GM12891 (cell line): ENCODE data around the gene LRP1B.

Experiments used
- POLR2A ChIP-seq: IDR thresholded peaks from 2 replicates; pipeline ENCODE4 v1.6.1; 2011; ENCODE audit warnings: low read depth, low read length, control low read depth
- POLR2AphosphoS5 ChIP-seq: IDR thresholded peaks from 2 replicates; pipeline ENCODE4 v1.6.1; 2011; ENCODE audit warnings: low read depth, low read length, control low read depth
- POU2F2 ChIP-seq: IDR thresholded peaks from 2 replicates; pipeline ENCODE4 v1.6.1; 2011; ENCODE audit warnings: low read depth, mild to moderate bottlenecking, control low read depth, low read length, moderate library complexity
- TAF1 ChIP-seq: IDR thresholded peaks from 2 replicates; pipeline ENCODE4 v1.6.1; 2011; ENCODE audit warnings: low read depth, low read length, control low read depth

- no peak for TF ChIP-seq TAF1
- no peak for TF ChIP-seq POLR2AphosphoS5
- no peak for TF ChIP-seq POLR2A
- TF ChIP-seq POU2F2, result no peak
Observed at GRCh38 chr2:141720476-141720875, 410.3 kb downstream of the LRP1B start.
